ENCODE data around the gene C1orf159. TPM values are rescaled to one million over a fixed set of nuclear protein-coding genes. Genes with fewer than 3 reads are reported as not detected.
"Not testable (repeated sequence)": the region's sequence is repeated elsewhere in the genome, so short reads cannot be mapped to it uniquely, and the experiment has no call there.

C1orf159 gene
- polyA plus RNA-seq, 3 donors, result 3.0 to 18.8 (median 3.3) TPM

DNA sequence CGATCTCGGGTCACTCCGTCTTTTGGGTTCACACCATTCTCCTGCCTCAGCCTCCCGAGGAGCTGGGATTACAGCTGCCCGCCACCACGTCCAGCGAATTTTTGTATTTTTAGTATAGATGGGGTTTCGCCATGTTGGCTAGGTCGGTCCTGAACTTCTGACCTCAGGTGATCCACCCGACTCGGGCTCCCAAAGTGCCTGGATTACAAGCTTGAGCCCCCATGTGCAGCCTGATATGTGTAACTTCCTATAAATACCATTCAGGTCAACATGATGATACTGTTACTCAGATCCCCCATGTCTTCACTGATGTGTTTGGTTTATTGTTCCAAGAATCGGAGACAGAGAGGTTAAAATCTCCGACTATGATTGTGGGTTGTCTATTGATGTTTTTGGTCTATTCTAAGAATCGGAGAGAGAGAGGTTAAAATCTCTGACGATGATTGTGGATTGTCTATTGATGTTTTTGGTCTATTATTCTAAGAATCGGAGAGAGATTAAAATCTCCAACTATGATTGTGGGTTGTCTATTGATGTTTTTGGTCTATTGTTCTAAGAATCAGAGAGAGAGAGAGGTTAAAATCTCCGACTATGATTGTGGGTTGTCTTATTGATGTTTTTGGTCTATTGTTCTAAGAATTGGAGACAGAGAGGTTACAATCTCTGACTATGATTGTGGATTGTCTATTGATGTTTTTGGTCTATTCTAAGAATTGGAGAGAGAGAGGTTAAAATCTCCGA, 17.0 kb downstream of the C1orf159 start:
- no peak for DNase-seq
- Histone ChIP-seq H4K20me1 (ENCODE audit: insufficient read depth, low read length) (no peaks in the 10 kb centered on the region), H3K36me3 (replicated peaks in 1 of 2; ENCODE audit: control insufficient read depth in 1 of 2, insufficient read depth in 2 of 2, low read length in 2 of 2) (no peaks in the 10 kb centered on the region), H3K4me3 (replicated peaks in 1 of 3; ENCODE audit: low read depth in 2 of 3, low read length in 3 of 3) (no peak overlapping the region), H3K27ac (ENCODE audit: low read depth in 1 of 2, low read length in 2 of 2) (no peak overlapping the region), H3K9me3 (replicated peaks in 1 of 2; ENCODE audit: control insufficient read depth in 1 of 2, insufficient read depth in 1 of 2, low read length in 2 of 2) (peaks cover 0 to 11% of the 10 kb centered on the region in 2 donors), H2AFZ (ENCODE audit: insufficient read depth, low read depth, low read length, poor library complexity, severe bottlenecking) (no peak overlapping the region), H3K4me1 (ENCODE audit: control insufficient read depth in 1 of 2, insufficient read depth in 2 of 2, low read length in 2 of 2) (no peaks in the 10 kb centered on the region), H3K27me3 (ENCODE audit: control insufficient read depth in 2 of 2, insufficient read depth in 2 of 2, low read length in 2 of 2) (peaks cover 0 to 3% of the 10 kb centered on the region in 2 donors), H3K79me2 (ENCODE audit: insufficient read depth, low read length) (no peaks in the 10 kb centered on the region), H3K4me2 (replicated peaks; ENCODE audit: extremely low read depth, low read length, poor library complexity, severe bottlenecking) (no peak overlapping the region), H3K9ac (ENCODE audit: insufficient read depth, low read length, poor library complexity, severe bottlenecking) (no peak overlapping the region)
- Mint-ChIP-seq H3K4me1 (no peaks in the 10 kb centered on the region), H3K27me3 (ENCODE audit: low read depth in 3 of 3) (peaks cover 0 to 4% (median 3%) of the 10 kb centered on the region in 3 donors), H3K9me3 (peaks cover 3 to 19% (median 10%) of the 10 kb centered on the region in 7 donors), H3K36me3 (peaks cover 0 to 2% of the 10 kb centered on the region in 2 donors), H3K4me3 (no peak overlapping the region), H3K27ac (no peak overlapping the region)
- 94% methylated on average over 3 of the region's 18 CpGs for WGBS (ENCODE audit: insufficient coverage)
- TF ChIP-seq, protein P1, sequence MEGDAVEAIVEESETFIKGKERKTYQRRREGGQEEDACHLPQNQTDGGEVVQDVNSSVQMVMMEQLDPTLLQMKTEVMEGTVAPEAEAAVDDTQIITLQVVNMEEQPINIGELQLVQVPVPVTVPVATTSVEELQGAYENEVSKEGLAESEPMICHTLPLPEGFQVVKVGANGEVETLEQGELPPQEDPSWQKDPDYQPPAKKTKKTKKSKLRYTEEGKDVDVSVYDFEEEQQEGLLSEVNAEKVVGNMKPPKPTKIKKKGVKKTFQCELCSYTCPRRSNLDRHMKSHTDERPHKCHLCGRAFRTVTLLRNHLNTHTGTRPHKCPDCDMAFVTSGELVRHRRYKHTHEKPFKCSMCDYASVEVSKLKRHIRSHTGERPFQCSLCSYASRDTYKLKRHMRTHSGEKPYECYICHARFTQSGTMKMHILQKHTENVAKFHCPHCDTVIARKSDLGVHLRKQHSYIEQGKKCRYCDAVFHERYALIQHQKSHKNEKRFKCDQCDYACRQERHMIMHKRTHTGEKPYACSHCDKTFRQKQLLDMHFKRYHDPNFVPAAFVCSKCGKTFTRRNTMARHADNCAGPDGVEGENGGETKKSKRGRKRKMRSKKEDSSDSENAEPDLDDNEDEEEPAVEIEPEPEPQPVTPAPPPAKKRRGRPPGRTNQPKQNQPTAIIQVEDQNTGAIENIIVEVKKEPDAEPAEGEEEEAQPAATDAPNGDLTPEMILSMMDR (IDR thresholded peaks at IDR 0.05), result no peak
- intact Hi-C loops (cut with micrococcal nuclease), result no loop called here

DNA sequence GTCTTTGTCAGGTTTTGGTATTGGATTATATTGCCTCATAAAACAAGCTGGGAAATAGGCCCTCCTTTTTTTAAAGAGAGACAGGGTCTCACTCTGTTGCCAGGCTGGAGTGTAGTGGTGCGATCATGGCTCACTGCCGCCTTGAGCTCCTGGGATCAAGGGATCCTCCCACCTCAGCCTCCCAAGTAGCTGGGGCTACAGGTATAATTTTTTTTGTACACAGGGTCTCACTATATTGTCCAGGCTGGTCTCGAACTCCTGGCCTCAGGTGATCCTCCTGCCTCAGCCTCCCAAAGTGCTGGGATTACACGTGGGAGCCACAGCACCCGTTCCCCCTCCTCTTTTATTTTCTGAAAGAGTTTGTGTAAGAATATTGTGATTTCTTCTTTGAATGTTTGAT, 19.8 kb downstream of the C1orf159 start:
- H3K4me2 ChIP-seq (replicated peaks; ENCODE audit: extremely low read depth, low read length, poor library complexity, severe bottlenecking); H3K36me3 ChIP-seq (replicated peaks in 1 of 2; ENCODE audit: control insufficient read depth in 1 of 2, insufficient read depth in 2 of 2, low read length in 2 of 2); H3K9ac ChIP-seq (ENCODE audit: insufficient read depth, low read length, poor library complexity, severe bottlenecking); H3K4me3 ChIP-seq (replicated peaks in 1 of 3; ENCODE audit: low read depth in 2 of 3, low read length in 3 of 3); H3K4me3 Mint-ChIP-seq; H3K4me1 ChIP-seq (ENCODE audit: control insufficient read depth in 1 of 2, insufficient read depth in 2 of 2, low read length in 2 of 2); H3K79me2 ChIP-seq (ENCODE audit: insufficient read depth, low read length); DNase-seq; H3K4me1 Mint-ChIP-seq; H3K27me3 Mint-ChIP-seq (ENCODE audit: low read depth in 3 of 3); H2AFZ ChIP-seq (ENCODE audit: insufficient read depth, low read depth, low read length, poor library complexity, severe bottlenecking); H3K27ac ChIP-seq (ENCODE audit: low read depth in 1 of 2, low read length in 2 of 2); H3K36me3 Mint-ChIP-seq; intact Hi-C loops (cut with micrococcal nuclease); H4K20me1 ChIP-seq (ENCODE audit: insufficient read depth, low read length); H3K27ac Mint-ChIP-seq; H3K27me3 ChIP-seq (ENCODE audit: control insufficient read depth in 2 of 2, insufficient read depth in 2 of 2, low read length in 2 of 2): not testable (repeated sequence)
- H3K9me3 ChIP-seq (replicated peaks in 1 of 2; ENCODE audit: control insufficient read depth in 1 of 2, insufficient read depth in 1 of 2, low read length in 2 of 2), result peaks cover 0 to 10% of the 10 kb centered on the region in 2 donors
- H3K9me3 Mint-ChIP-seq, result peaks cover 3 to 18% (median 10%) of the 10 kb centered on the region in 7 donors
- 83% methylated on average over 1 of the region's 5 CpGs for WGBS (ENCODE audit: insufficient coverage)
